AG09309 (cell line): ENCODE results near the gene SGCA.

ENCODE experiments used
- DNase-seq: peaks from one replicate; pipeline ENCODE4 v3.0.0-alpha.2; 2010; ENCODE audit warnings: low read depth
- H3K4me3 ChIP-seq: 2 replicates; pipeline ENCODE4 v1.5.1; 2011; ENCODE audit warnings: mild to moderate bottlenecking, low read depth, low read length, moderate library complexity; ENCODE audit not compliant: control insufficient read depth
- CTCF ChIP-seq: IDR thresholded peaks from 2 replicates; pipeline ENCODE4 v1.5.1; 2011; ENCODE audit warnings: mild to moderate bottlenecking, low read depth, low read length, inconsistent platforms; ENCODE audit not compliant: insufficient read depth, control insufficient read depth; ENCODE audit errors: missing control alignments

Gene SGCA

GRCh38 chr17:50190603-50191358 lies 25.0 kb downstream of the SGCA start:
- peak overlapping the region; percentile 4; the same call in 1 of the 2 replicates for H3K4me3 ChIP-seq
- TF ChIP-seq CTCF, result no peak

GRCh38 chr17:50191359-50192143 lies 25.7 kb downstream of the SGCA start:
- DNase-seq, result no peak
- peak overlapping the region; percentile 13 for H3K4me3 ChIP-seq
- no peak for TF ChIP-seq CTCF

More at GRCh38 chr17:50190603-50191358, 25.0 kb downstream of the SGCA start:
- DNase-seq, result no peak

GRCh38 chr17:50192144-50192617 lies 26.4 kb downstream of the SGCA start:
- no peak for TF ChIP-seq CTCF

GRCh38 chr17:50192618-50193291 lies 26.9 kb downstream of the SGCA start:
- TF ChIP-seq CTCF, result no peak
- no peak for DNase-seq
- peak overlapping the region; percentile 21 for H3K4me3 ChIP-seq

More at GRCh38 chr17:50192144-50192617, 26.4 kb downstream of the SGCA start:
- DNase-seq, result no peak
- H3K4me3 ChIP-seq, result peak overlapping the region; percentile 21; the same call in 1 of the 2 replicates

- no peak for DNase-seq
- no peak for TF ChIP-seq CTCF
- peak overlapping the region; percentile 97 for H3K4me3 ChIP-seq
These were observed 28.5 kb downstream of the SGCA start for GRCh38 chr17:50194140-50194933.
